HG02763 (cell line): ENCODE measurements around the gene ALMS1.
"Not testable (repeated sequence)": the region's sequence is repeated elsewhere in the genome, so short reads cannot be mapped to it uniquely, and the experiment has no call there.

Source experiments
- ATAC-seq: cut with Tn5 transposase; IDR thresholded peaks from one replicate; pipeline ENCODE4 v1.9.1; 2021; ENCODE audit warnings: mild to moderate bottlenecking, moderate library complexity; ENCODE audit not compliant: unreplicated experiment

ALMS1 gene

GRCh38 chr2:73488079-73488478, 102.4 kb downstream of the ALMS1 start:
- ATAC-seq: no peak

- ATAC-seq: no peak
These were observed 103.4 kb downstream of the ALMS1 start for GRCh38 chr2:73489053-73489452.

GRCh38 chr2:73494031-73494430, 108.4 kb downstream of the ALMS1 start:
- no peak for ATAC-seq

- ATAC-seq: no peak
These were observed 118.4 kb downstream of the ALMS1 start for GRCh38 chr2:73503992-73504570.

GRCh38 chr2:73504850-73505249, 119.2 kb downstream of the ALMS1 start:
- not testable (repeated sequence) for ATAC-seq

- not testable (repeated sequence) for ATAC-seq
These were observed 124.8 kb downstream of the ALMS1 start for GRCh38 chr2:73510470-73510869.

GRCh38 chr2:73516033-73516432, 130.4 kb downstream of the ALMS1 start:
- ATAC-seq: no peak

- ATAC-seq: no peak
These were observed 143.1 kb downstream of the ALMS1 start for GRCh38 chr2:73528688-73529087.

GRCh38 chr2:73530773-73531172, 145.1 kb downstream of the ALMS1 start:
- not testable (repeated sequence) for ATAC-seq

GRCh38 chr2:73532381-73532780, 146.7 kb downstream of the ALMS1 start:
- no peak for ATAC-seq

- ATAC-seq: no peak
These were observed 150.7 kb downstream of the ALMS1 start for GRCh38 chr2:73536133-73536840.

GRCh38 chr2:73560875-73561274, 175.2 kb downstream of the ALMS1 start:
- ATAC-seq: not testable (repeated sequence)

- no peak for ATAC-seq
These were observed 175.8 kb downstream of the ALMS1 start for GRCh38 chr2:73561422-73561821.

GRCh38 chr2:73564986-73565385, 179.3 kb downstream of the ALMS1 start:
- no peak for ATAC-seq

- ATAC-seq: no peak
These were observed 180.7 kb downstream of the ALMS1 start for GRCh38 chr2:73566288-73566878.

GRCh38 chr2:73575261-73575660, 189.6 kb downstream of the ALMS1 start:
- ATAC-seq: no peak

GRCh38 chr2:73582364-73582763, 196.7 kb downstream of the ALMS1 start:
- no peak for ATAC-seq

GRCh38 chr2:73588177-73588576, 202.5 kb downstream of the ALMS1 start:
- ATAC-seq: no peak

- no peak for ATAC-seq
These were observed 208.0 kb downstream of the ALMS1 start for GRCh38 chr2:73593680-73594079.

- ATAC-seq: no peak
These were observed 208.6 kb downstream of the ALMS1 start for GRCh38 chr2:73594251-73594650.

GRCh38 chr2:73601780-73602179, 216.1 kb downstream of the ALMS1 start:
- no peak for ATAC-seq

- ATAC-seq: not testable (repeated sequence)
These were observed 217.5 kb downstream of the ALMS1 start for GRCh38 chr2:73603099-73603588.
